H1 (cell line): Measurements from ENCODE around the gene ST6GALNAC3. TPM values are rescaled to one million over a fixed set of nuclear protein-coding genes. Genes with fewer than 3 reads are reported as not detected.

Source experiments
- CTCF ChIA-PET: fragments of 300-600 bp; sonication (Branson Sonifier 250); formaldehyde crosslinking; loops from one replicate; lab custom pipeline; 2021; ENCODE audit not compliant: partially characterized antibody; lab: Charles Lee
- POLR2A ChIA-PET: fragments of 300-600 bp; sonication (Branson Sonifier 250); formaldehyde crosslinking; loops from one replicate; lab custom pipeline; 2021; ENCODE audit warnings: inconsistent platforms; ENCODE audit not compliant: partially characterized antibody; lab: Charles Lee
- DNase-seq, 2 experiments: peaks; one replicate each; pipeline versions ENCODE4 v3.0.0 to v3.0.0-alpha.2; 2010 to 2022; ENCODE audit warnings: low spot score in 2 of 2, low read depth in 1 of 2, mixed read lengths in 1 of 2
- FAIRE-seq: peaks from 2 replicates; lab custom pipeline; 2011; peaks lifted over from hg19 to GRCh38; lab: Jason Lieb, UNC
- H2AFZ ChIP-seq: 2 replicates; pipeline ENCODE4 v1.8.1; 2012; ENCODE audit warnings: low read length, inconsistent platforms
- H2AK5ac ChIP-seq: 2 replicates; pipeline ENCODE4 v1.6.1; 2013; ENCODE audit warnings: low read depth, low read length
- H2BK120ac ChIP-seq: replicated peaks from 2 replicates; pipeline ENCODE3; 2013; ENCODE audit warnings: low read depth, low read length, inconsistent platforms
- H2BK12ac ChIP-seq: 2 replicates; pipeline ENCODE4 v1.6.1; 2013; ENCODE audit warnings: low read depth, low read length
- H2BK15ac ChIP-seq: 2 replicates; pipeline ENCODE4 v1.6.1; 2013; ENCODE audit warnings: low read length
- H2BK20ac ChIP-seq: 2 replicates; pipeline ENCODE4 v1.6.1; 2013; ENCODE audit warnings: low read length
- H2BK5ac ChIP-seq: 2 replicates; pipeline ENCODE4 v1.6.1; 2013; ENCODE audit warnings: low read depth, low read length
- H3K14ac ChIP-seq: 2 replicates; pipeline ENCODE4 v1.6.1; 2013; ENCODE audit warnings: inconsistent platforms; ENCODE audit not compliant: insufficient read length
- H3K18ac ChIP-seq: 2 replicates; pipeline ENCODE4 v1.6.1; 2013; ENCODE audit warnings: low read length; ENCODE audit errors: extremely low read depth
- H3K23ac ChIP-seq: 2 replicates; pipeline ENCODE4 v1.6.1; 2013; ENCODE audit warnings: inconsistent platforms; ENCODE audit not compliant: insufficient read length
- H3K23me2 ChIP-seq: 2 replicates; pipeline ENCODE4 v1.6.1; 2013; ENCODE audit warnings: low read depth, low read length
- H3K27ac ChIP-seq: 2 replicates; pipeline ENCODE4 v1.6.1; 2011; ENCODE audit warnings: low read depth, low read length, inconsistent platforms
- H3K27me3 ChIP-seq, 4 experiments: replicated peaks in 1 of 4; 1 replicate in 1 of 4; 2 replicates in 3 of 4; pipeline versions ENCODE4 v1.6.1 to v1.8.1; 2011 to 2013; ENCODE audit warnings: low read length in 3 of 4, mild to moderate bottlenecking in 3 of 4, inconsistent platforms in 2 of 4, mixed read lengths in 2 of 4, moderate library complexity in 1 of 4; ENCODE audit not compliant: control insufficient read depth in 3 of 4, insufficient read depth in 3 of 4; ENCODE audit errors: extremely low read depth in 1 of 4
- H3K36me3 ChIP-seq, 4 experiments: 2 replicates each; pipeline versions ENCODE4 v1.6.1 to v1.8.1; 2011 to 2013; ENCODE audit warnings: mild to moderate bottlenecking in 4 of 4, low read length in 3 of 4, moderate library complexity in 2 of 4, control low read depth in 1 of 4, inconsistent platforms in 1 of 4; ENCODE audit not compliant: insufficient read depth in 4 of 4, control insufficient read depth in 2 of 4
- H3K4ac ChIP-seq: replicated peaks from 2 replicates; pipeline ENCODE3; 2013; ENCODE audit warnings: low read length, low read depth, mixed read lengths, inconsistent platforms; ENCODE audit not compliant: insufficient read length
- H3K4me1 ChIP-seq, 4 experiments: replicated peaks in 1 of 4; 1 replicate in 1 of 4; 2 replicates in 3 of 4; pipeline versions ENCODE4 v1.6.1 to v1.8.1; 2011 to 2013; ENCODE audit warnings: low read length in 3 of 4, inconsistent platforms in 2 of 4, mixed read lengths in 1 of 4; ENCODE audit not compliant: insufficient read depth in 4 of 4, control insufficient read depth in 3 of 4
- H3K4me2 ChIP-seq, 2 experiments: 2 replicates each; pipeline versions ENCODE4 v1.6.1 to v1.8.1; 2011 to 2013; ENCODE audit warnings: low read depth in 2 of 2, low read length in 2 of 2, control low read depth in 1 of 2, inconsistent platforms in 1 of 2, mild to moderate bottlenecking in 1 of 2; ENCODE audit not compliant: insufficient read depth in 1 of 2
- H3K4me3 ChIP-seq, 4 experiments: fragments of 200-600, 300-600 bp in 1 of 4; sonication (generic), shearing (Covaris generic), sonication (Bioruptor Twin) in 1 of 4; 2 replicates each; pipeline versions ENCODE4 v1.5.1 to v1.8.1; 2011 to 2016; ENCODE audit warnings: low read length in 4 of 4, low read depth in 3 of 4, control low read depth in 2 of 4, inconsistent platforms in 2 of 4, mild to moderate bottlenecking in 2 of 4, mixed read lengths in 1 of 4, moderate library complexity in 1 of 4; ENCODE audit not compliant: insufficient read depth in 2 of 4; ENCODE audit errors: extremely low read depth in 1 of 4
- H3K56ac ChIP-seq: replicated peaks from 2 replicates; pipeline ENCODE3; 2013; ENCODE audit warnings: low read depth, mild to moderate bottlenecking, mixed read lengths, low read length, inconsistent platforms; ENCODE audit not compliant: insufficient read length
- H3K79me1 ChIP-seq: 2 replicates; pipeline ENCODE4 v1.6.1; 2013; ENCODE audit warnings: low read depth, low read length, control low read depth
- H3K79me2 ChIP-seq, 2 experiments: 2 replicates each; pipeline versions ENCODE4 v1.6.1 to v1.8.1; 2012 to 2013; ENCODE audit warnings: low read length in 2 of 2, mild to moderate bottlenecking in 2 of 2, inconsistent platforms in 1 of 2; ENCODE audit not compliant: insufficient read depth in 2 of 2, control insufficient read depth in 1 of 2
- H3K9ac ChIP-seq, 4 experiments: replicated peaks in 1 of 4; 1 replicate in 1 of 4; 2 replicates in 3 of 4; pipeline versions ENCODE4 v1.6.1 to v1.8.1; 2011 to 2013; ENCODE audit warnings: low read depth in 3 of 4, low read length in 3 of 4, control low read depth in 2 of 4, mild to moderate bottlenecking in 2 of 4, moderate library complexity in 2 of 4, inconsistent platforms in 1 of 4; ENCODE audit errors: extremely low read depth in 1 of 4
- H3K9me3 ChIP-seq, 2 experiments: 2 replicates each; pipeline versions ENCODE4 v1.6.1 to v1.8.1; 2012 to 2013; ENCODE audit warnings: mild to moderate bottlenecking in 2 of 2, moderate library complexity in 2 of 2, control low read depth in 1 of 2, inconsistent platforms in 1 of 2, low read depth in 1 of 2, low read length in 1 of 2, mixed read lengths in 1 of 2; ENCODE audit not compliant: insufficient read depth in 2 of 2
- H4K20me1 ChIP-seq, 2 experiments: replicated peaks in 1 of 2; 2 replicates each; pipeline versions ENCODE3 to v1.8.1; 2011 to 2013; ENCODE audit warnings: inconsistent platforms in 2 of 2, low read length in 2 of 2, mild to moderate bottlenecking in 1 of 2; ENCODE audit not compliant: insufficient read depth in 2 of 2, control insufficient read depth in 1 of 2
- H4K5ac ChIP-seq: 2 replicates; pipeline ENCODE4 v1.6.1; 2013; ENCODE audit warnings: low read length, low read depth, mixed read lengths, inconsistent platforms; ENCODE audit not compliant: insufficient read length
- H4K8ac ChIP-seq: 2 replicates; pipeline ENCODE4 v1.8.0; 2013; ENCODE audit warnings: mild to moderate bottlenecking, moderate library complexity, low read length, inconsistent platforms; ENCODE audit not compliant: insufficient read depth; ENCODE audit errors: extremely low read depth
- H4K91ac ChIP-seq: replicated peaks from 2 replicates; pipeline ENCODE3; 2013; ENCODE audit warnings: low read length, mixed read lengths, inconsistent platforms; ENCODE audit not compliant: insufficient read length
- BRCA1 ChIP-seq: IDR thresholded peaks from 2 replicates; pipeline ENCODE4 v1.6.1; 2012; ENCODE audit warnings: low read depth, low read length, improper control_type of control experiment
- RAD21 ChIP-seq, 2 experiments: IDR thresholded peaks in 1 of 2; conservative IDR thresholded peaks in 1 of 2; 2 replicates each; pipeline ENCODE4 v1.6.1; 2011; ENCODE audit warnings: low read depth in 2 of 2, low read length in 2 of 2, improper control_type of control experiment in 1 of 2, inconsistent platforms in 1 of 2, mild to moderate bottlenecking in 1 of 2, moderate library complexity in 1 of 2
- WGBS, 2 experiments: shearing (Covaris generic) in 1 of 2; methylation state at CpG; one replicate each; pipeline versions ENCODE4 v1.1.6 to v1.1.7; 2013 to 2015; ENCODE audit warnings: low lambda C conversion rate in 2 of 2, mixed read lengths in 2 of 2, inconsistent platforms in 1 of 2, low coverage in 1 of 2, missing lambda C conversion rate in 1 of 2; ENCODE audit not compliant: insufficient replicate concordance in 2 of 2, insufficient coverage in 1 of 2, insufficient read length in 1 of 2; ENCODE audit errors: extremely low coverage in 1 of 2, missing lambda C conversion rate in 1 of 2; 5-methylcytosine and 5-hydroxymethylcytosine counted together
- polyA plus RNA-seq, 7 experiments: library from polyadenylated mRNA; depleted of rRNA in 3 of 7; stranded (reverse) in 5 of 7; unstranded in 2 of 7; fragments of >200 nt in 5 of 7; fragments of 200-250 nt in 2 of 7; gene quantifications; 1 replicate in 5 of 7; 2 replicates in 1 of 7; 4 replicates in 1 of 7; pipeline versions ENCODE4 v1.2.1 to v1.2.3, GENCODE V29; 2011 to 2013; ENCODE audit warnings: missing spikeins in 2 of 7, mixed read lengths in 2 of 7
- total RNA-seq: library from RNA; stranded (reverse); fragmentation: NEBNext Ultra II Directional; extraction: Animal tissue kit (Norgen Biotek cat#: 25700); gene quantifications from 2 replicates; pipeline ENCODE4 v1.2.1, GENCODE V29; 2021

ST6GALNAC3 gene
- total and polyA plus RNA-seq, 2 of the 8 experiments (the other 6 are each of a cell fraction or from before 2014, with no cell fraction given), result 4.9 to 19.0 TPM

GRCh38 chr1:76303340-76303717 is 228.8 kb downstream of the ST6GALNAC3 start:
- H3K4ac ChIP-seq, result no peak overlapping the region
- no peak overlapping the region for H3K9ac ChIP-seq
- no peaks in the 10 kb centered on the region for H4K20me1 ChIP-seq
- H3K36me3 ChIP-seq, result no peaks in the 10 kb centered on the region
- no peak for DNase-seq
- 100% methylated on average over 3 of the region's 3 CpGs; no CpG with 5 or more reads in 1 of the 2 experiments for WGBS, 2 experiments
- no peak overlapping the region for H2BK15ac ChIP-seq
- H3K79me1 ChIP-seq, result no peaks in the 10 kb centered on the region
- no peak overlapping the region for H3K56ac ChIP-seq
- H3K14ac ChIP-seq, result no peak overlapping the region
- H2BK20ac ChIP-seq, result no peak overlapping the region
- no peak overlapping the region for H4K91ac ChIP-seq
- ChIA-PET CTCF (interaction anchor here (0.8 kb wide), 1 partner anchor 274 kb away, joined by 4 read pairs; no protein-coding TSS in a partner anchor), POLR2A (no interaction called here)
- no peaks in the 10 kb centered on the region for H3K4me1 ChIP-seq
- H3K27me3 ChIP-seq, result no peaks in the 10 kb centered on the region
- FAIRE-seq, result no peak
- H3K27ac ChIP-seq, result no peak overlapping the region
- H4K8ac ChIP-seq, result no peak overlapping the region
- no peaks in the 10 kb centered on the region for H3K79me2 ChIP-seq
- H3K23me2 ChIP-seq, result no peaks in the 10 kb centered on the region
- H3K23ac ChIP-seq, result no peak overlapping the region
- H2BK120ac ChIP-seq, result no peak overlapping the region
- no peak overlapping the region for H3K4me2 ChIP-seq
- H4K5ac ChIP-seq, result no peak overlapping the region
- no peaks in the 10 kb centered on the region for H3K9me3 ChIP-seq
- no peak overlapping the region for H3K4me3 ChIP-seq
- no peak overlapping the region for H2BK5ac ChIP-seq
- H3K18ac ChIP-seq, result no peak overlapping the region
- no peak overlapping the region for H2AFZ ChIP-seq
- H2BK12ac ChIP-seq, result no peak overlapping the region
- H2AK5ac ChIP-seq, result no peak overlapping the region
- TF ChIP-seq BRCA1 (no peak), RAD21 (IDR thresholded peaks at IDR 0.05 in 1 of 2, conservative IDR thresholded peaks at IDR 0.05 in 1 of 2; ENCODE audit: low read depth in 2 of 2, low read length in 2 of 2) (no peak)
